ENCODE data around the gene ZDHHC1.
A peak's percentile ranks its signal among the peaks of the same experiment; 100 is the strongest.

Gene ZDHHC1

GRCh38 chr16:67415872-67416793 is at the start of gene ZDHHC1:
Gene ZDHHC1, minus strand, starts transcription at chr16:67416477. Its CDS starts 8,702 bp downstream, at chr16:67407775.
- peaks cover 9% of the 10 kb centered on the region for H3K4me1 Mint-ChIP-seq (ENCODE audit: low read depth)
- H3K36me3 Mint-ChIP-seq (ENCODE audit: low read depth) = no peaks in the 10 kb centered on the region
- H3K27ac Mint-ChIP-seq = peak within 1 kb of the TSS; percentile 77
- peak within 1 kb of the TSS; percentile 80 for H3K4me3 Mint-ChIP-seq
- peaks cover 25% of the 10 kb centered on the region for H3K27me3 Mint-ChIP-seq
- H3K9me3 Mint-ChIP-seq = no peaks in the 10 kb centered on the region

- peaks cover 9% of the 10 kb centered on the region for H3K4me1 Mint-ChIP-seq (ENCODE audit: low read depth)
- H3K27me3 Mint-ChIP-seq = no peaks in the 10 kb centered on the region
- no peaks in the 10 kb centered on the region for H3K36me3 Mint-ChIP-seq (ENCODE audit: low read depth)
- no peak overlapping the region for H3K27ac Mint-ChIP-seq
- no peak overlapping the region for H3K4me3 Mint-ChIP-seq
- H3K9me3 Mint-ChIP-seq = no peaks in the 10 kb centered on the region
These were observed 48.3 kb upstream of the ZDHHC1 start for GRCh38 chr16:67464565-67464964.

- no peak overlapping the region for H3K27ac Mint-ChIP-seq
These were observed 47.4 kb upstream of the ZDHHC1 start for GRCh38 chr16:67463691-67464090.

GRCh38 chr16:67463059-67463458 is 46.8 kb upstream of the ZDHHC1 start:
- Mint-ChIP-seq H3K4me3 (no peak overlapping the region), H3K9me3 (no peaks in the 10 kb centered on the region), H3K27ac (no peak overlapping the region), H3K36me3 (ENCODE audit: low read depth) (no peaks in the 10 kb centered on the region), H3K27me3 (no peaks in the 10 kb centered on the region), H3K4me1 (ENCODE audit: low read depth) (peaks cover 9% of the 10 kb centered on the region)

More at GRCh38 chr16:67463691-67464090, 47.4 kb upstream of the ZDHHC1 start:
- no peaks in the 10 kb centered on the region for H3K27me3 Mint-ChIP-seq
- H3K4me3 Mint-ChIP-seq = no peak overlapping the region
- no peaks in the 10 kb centered on the region for H3K36me3 Mint-ChIP-seq (ENCODE audit: low read depth)
- H3K9me3 Mint-ChIP-seq = no peaks in the 10 kb centered on the region
- H3K4me1 Mint-ChIP-seq (ENCODE audit: low read depth) = peaks cover 9% of the 10 kb centered on the region

GRCh38 chr16:67462279-67462655 is 46.0 kb upstream of the ZDHHC1 start:
- Mint-ChIP-seq H3K27ac (no peak overlapping the region), H3K4me3 (no peak overlapping the region), H3K4me1 (ENCODE audit: low read depth) (peaks cover 9% of the 10 kb centered on the region), H3K36me3 (ENCODE audit: low read depth) (no peaks in the 10 kb centered on the region), H3K27me3 (no peaks in the 10 kb centered on the region), H3K9me3 (no peaks in the 10 kb centered on the region)

GRCh38 chr16:67461600-67462278 is 45.5 kb upstream of the ZDHHC1 start:
- Mint-ChIP-seq H3K4me1 (ENCODE audit: low read depth) (peaks cover 13% of the 10 kb centered on the region), H3K9me3 (no peaks in the 10 kb centered on the region), H3K27ac (no peak overlapping the region), H3K36me3 (ENCODE audit: low read depth) (no peaks in the 10 kb centered on the region), H3K27me3 (no peaks in the 10 kb centered on the region), H3K4me3 (no peak overlapping the region)

- no peaks in the 10 kb centered on the region for H3K9me3 Mint-ChIP-seq
- H3K36me3 Mint-ChIP-seq (ENCODE audit: low read depth) = no peaks in the 10 kb centered on the region
- H3K4me3 Mint-ChIP-seq = no peak overlapping the region
- H3K27me3 Mint-ChIP-seq = no peaks in the 10 kb centered on the region
- no peak overlapping the region for H3K27ac Mint-ChIP-seq
- H3K4me1 Mint-ChIP-seq (ENCODE audit: low read depth) = peaks cover 19% of the 10 kb centered on the region
These were observed 44.7 kb upstream of the ZDHHC1 start for GRCh38 chr16:67460961-67461360.

- no peaks in the 10 kb centered on the region for H3K9me3 Mint-ChIP-seq
- no peaks in the 10 kb centered on the region for H3K36me3 Mint-ChIP-seq (ENCODE audit: low read depth)
- peaks cover 11% of the 10 kb centered on the region for H3K4me1 Mint-ChIP-seq (ENCODE audit: low read depth)
- no peak overlapping the region for H3K4me3 Mint-ChIP-seq
- H3K27ac Mint-ChIP-seq = no peak overlapping the region
- H3K27me3 Mint-ChIP-seq = no peaks in the 10 kb centered on the region
These were observed 43.9 kb upstream of the ZDHHC1 start for GRCh38 chr16:67460168-67460567.

GRCh38 chr16:67459861-67460150 is 43.5 kb upstream of the ZDHHC1 start:
- Mint-ChIP-seq H3K4me3 (no peak overlapping the region), H3K9me3 (no peaks in the 10 kb centered on the region), H3K4me1 (ENCODE audit: low read depth) (peaks cover 11% of the 10 kb centered on the region), H3K27me3 (no peaks in the 10 kb centered on the region), H3K36me3 (ENCODE audit: low read depth) (no peaks in the 10 kb centered on the region), H3K27ac (no peak overlapping the region)

GRCh38 chr16:67459066-67459860 is 43.0 kb upstream of the ZDHHC1 start:
- Mint-ChIP-seq H3K27me3 (no peaks in the 10 kb centered on the region), H3K4me3 (no peak overlapping the region), H3K9me3 (no peaks in the 10 kb centered on the region), H3K27ac (no peak overlapping the region), H3K4me1 (ENCODE audit: low read depth) (peaks cover 11% of the 10 kb centered on the region), H3K36me3 (ENCODE audit: low read depth) (no peaks in the 10 kb centered on the region)

- no peak overlapping the region for H3K27ac Mint-ChIP-seq
- peaks cover 1% of the 10 kb centered on the region for H3K36me3 Mint-ChIP-seq (ENCODE audit: low read depth)
- H3K4me3 Mint-ChIP-seq = no peak overlapping the region
- H3K4me1 Mint-ChIP-seq (ENCODE audit: low read depth) = peaks cover 11% of the 10 kb centered on the region
- no peaks in the 10 kb centered on the region for H3K9me3 Mint-ChIP-seq
- H3K27me3 Mint-ChIP-seq = no peaks in the 10 kb centered on the region
These were observed 41.9 kb upstream of the ZDHHC1 start for GRCh38 chr16:67458121-67458641.

- no peaks in the 10 kb centered on the region for H3K9me3 Mint-ChIP-seq
- H3K27ac Mint-ChIP-seq = no peak overlapping the region
- H3K27me3 Mint-ChIP-seq = no peaks in the 10 kb centered on the region
- peaks cover 11% of the 10 kb centered on the region for H3K4me1 Mint-ChIP-seq (ENCODE audit: low read depth)
- no peak overlapping the region for H3K4me3 Mint-ChIP-seq
- peaks cover 3% of the 10 kb centered on the region for H3K36me3 Mint-ChIP-seq (ENCODE audit: low read depth)
These were observed 41.3 kb upstream of the ZDHHC1 start for GRCh38 chr16:67457611-67458010.

GRCh38 chr16:67456391-67457081 is 40.3 kb upstream of the ZDHHC1 start:
- Mint-ChIP-seq H3K9me3 (no peaks in the 10 kb centered on the region), H3K4me1 (ENCODE audit: low read depth) (peaks cover 11% of the 10 kb centered on the region)

GRCh38 chr16:67454852-67455251 is 38.6 kb upstream of the ZDHHC1 start:
- Mint-ChIP-seq H3K36me3 (ENCODE audit: low read depth) (peaks cover 8% of the 10 kb centered on the region), H3K27me3 (no peaks in the 10 kb centered on the region), H3K27ac (no peak overlapping the region), H3K9me3 (no peaks in the 10 kb centered on the region), H3K4me1 (ENCODE audit: low read depth) (peaks cover 11% of the 10 kb centered on the region), H3K4me3 (no peak overlapping the region)

More at GRCh38 chr16:67456391-67457081, 40.3 kb upstream of the ZDHHC1 start:
- no peak overlapping the region for H3K27ac Mint-ChIP-seq
- H3K4me3 Mint-ChIP-seq = no peak overlapping the region
- peaks cover 3% of the 10 kb centered on the region for H3K36me3 Mint-ChIP-seq (ENCODE audit: low read depth)
- no peaks in the 10 kb centered on the region for H3K27me3 Mint-ChIP-seq

Data from stimulated activated naive CD8-positive, alpha-beta T cell treated with anti-CD3 and anti-CD28 coated beads, Interleukin-15, Interleukin-2, amounts not matched to agents 100 ng/mL and 50 ng/mL, for 24 hours (primary cell).